C4-2B (cell line): Measurements from ENCODE around the gene LTBP4.

Experiments used
- H3K27ac ChIP-seq: fragments of 450-650 bp; 2 replicates; pipeline ENCODE4 v1.5.1; 2017
- CTCF ChIP-seq: fragments of 450-650 bp; conservative IDR thresholded peaks from 2 replicates; pipeline ENCODE4 v1.5.1; 2017; ENCODE audit warnings: mild to moderate bottlenecking
- ZFX ChIP-seq: fragments of 450-650 bp; IDR thresholded peaks from 2 replicates; pipeline ENCODE4 v1.6.1; 2017

Gene LTBP4

GRCh38 chr19:40632311-40633036, 31.3 kb downstream of the LTBP4 start:
- no peak overlapping the region for H3K27ac ChIP-seq
- no peak for TF ChIP-seq ZFX
- no peak for TF ChIP-seq CTCF

- TF ChIP-seq ZFX: no peak
- TF ChIP-seq CTCF: no peak
- no peak overlapping the region for H3K27ac ChIP-seq
These were observed 32.0 kb downstream of the LTBP4 start for GRCh38 chr19:40633207-40633606.

- TF ChIP-seq ZFX: no peak
- TF ChIP-seq CTCF: no peak
- no peak overlapping the region for H3K27ac ChIP-seq
These were observed 37.2 kb downstream of the LTBP4 start for GRCh38 chr19:40638327-40638726.

- H3K27ac ChIP-seq: no peak overlapping the region
- TF ChIP-seq CTCF: no peak
- TF ChIP-seq ZFX: no peak
These were observed 38.4 kb downstream of the LTBP4 start for GRCh38 chr19:40639638-40639982.

GRCh38 chr19:40640744-40641143, 39.6 kb downstream of the LTBP4 start:
- TF ChIP-seq ZFX (no peak), CTCF (no peak)
- no peak overlapping the region for H3K27ac ChIP-seq

- no peak for TF ChIP-seq CTCF
- no peak for TF ChIP-seq ZFX
- no peak overlapping the region for H3K27ac ChIP-seq
These were observed 40.1 kb downstream of the LTBP4 start for GRCh38 chr19:40641281-40641680.

GRCh38 chr19:40642051-40642706, 41.0 kb downstream of the LTBP4 start:
- no peak overlapping the region for H3K27ac ChIP-seq
- TF ChIP-seq ZFX: no peak
- no peak for TF ChIP-seq CTCF
